Caki2 (cell line): ENCODE measurements around the gene ZNF343. TPM values are rescaled to one million over a fixed set of nuclear protein-coding genes. Genes with fewer than 3 reads are reported as not detected.
A peak's percentile ranks its signal among the peaks of the same experiment; 100 is the strongest.
"Not testable (repeated sequence)": the region's sequence is repeated elsewhere in the genome, so short reads cannot be mapped to it uniquely, and the experiment has no call there.

Source experiments
- DNase-seq: peaks from one replicate; pipeline ENCODE4 v3.0.0-alpha.2; 2015; ENCODE audit warnings: low read depth
- in situ Hi-C: cut with HindIII; loops from 2 replicates; pipeline ENCODE4 v1.10.0; 2016; ENCODE audit warnings: low sequenced_read_pairs, low pct_unique_long_range_greater_than_20kb, mixed read lengths
- total RNA-seq: library from RNA; depleted of rRNA; stranded (reverse); fragments of >200 nt; shearing (Covaris generic); gene quantifications from 2 replicates; pipeline ENCODE4 v1.2.3, GENCODE V29; 2014; ENCODE audit warnings: low replicate concordance

The ZNF343 gene
- total RNA-seq, 1 experiment from 2014 or later = 4.7 TPM

DNA sequence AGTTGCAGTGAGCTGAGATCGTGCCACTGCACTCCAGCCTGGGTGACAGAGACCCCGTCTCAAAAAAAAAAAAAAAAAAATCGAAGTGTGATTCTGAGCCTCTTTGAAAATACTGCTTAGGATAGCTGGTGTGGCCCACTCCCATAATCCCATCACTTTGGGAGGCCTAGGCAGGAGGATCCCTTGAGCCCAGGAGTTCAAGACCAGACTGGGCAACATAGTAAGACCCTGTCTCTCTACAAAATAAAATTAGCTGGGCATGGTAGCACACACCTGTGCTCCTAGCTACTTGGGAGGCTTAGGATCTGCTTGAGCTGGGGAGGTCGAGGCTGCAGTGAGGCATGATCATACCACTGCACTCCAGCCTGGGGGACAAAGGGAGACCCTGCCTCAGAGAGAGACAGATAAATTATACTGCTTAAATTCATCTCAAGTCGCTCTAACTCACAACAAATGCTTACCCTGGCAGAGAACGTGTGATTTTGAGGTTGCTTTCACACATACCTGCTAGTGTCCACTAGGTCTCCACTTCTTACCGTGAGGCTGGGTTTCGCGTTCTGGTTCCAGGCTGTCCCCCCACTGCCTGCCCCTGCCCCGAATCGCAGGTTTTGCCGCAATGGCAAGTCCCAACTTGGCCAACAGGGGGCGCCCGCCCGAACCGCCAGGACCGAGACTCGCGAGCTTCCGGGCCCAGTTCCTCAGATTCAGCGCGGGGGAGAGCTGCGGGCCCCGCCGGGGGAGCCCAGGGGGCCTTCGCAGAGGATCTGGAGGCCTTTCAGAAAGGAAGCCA is 15.4 kb upstream of the ZNF343 start:
- in situ Hi-C loops = no loop called here
- peak; percentile 71 for DNase-seq

DNA sequence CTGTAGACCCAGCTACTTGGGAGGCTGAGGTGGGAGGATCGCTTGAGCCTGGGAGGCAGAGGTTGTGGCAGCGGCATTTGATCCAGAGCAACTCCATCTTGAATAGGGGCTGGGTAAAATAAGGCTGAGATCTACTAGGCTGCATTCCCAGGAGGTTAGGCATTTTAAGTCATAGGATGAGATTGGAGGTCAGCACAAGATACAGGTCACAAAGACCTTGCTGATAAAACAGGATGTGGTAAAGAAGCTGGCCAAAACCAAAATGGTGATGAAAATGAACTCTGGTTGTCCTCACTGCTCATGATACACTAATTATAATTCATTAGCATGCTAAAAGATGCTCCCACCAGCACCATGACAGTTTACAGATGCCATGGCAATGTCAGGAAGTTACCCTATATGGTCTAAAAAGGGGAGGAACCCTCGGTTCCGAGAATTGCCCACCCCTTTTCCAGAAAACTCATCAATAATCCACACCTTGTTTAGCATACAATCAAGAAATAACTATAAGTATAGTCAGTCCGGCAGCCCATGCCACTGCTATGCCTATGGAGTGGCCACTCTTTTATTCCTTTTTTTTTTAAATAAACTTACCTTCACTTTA is 14.2 kb upstream of the ZNF343 start:
- in situ Hi-C loops, DNase-seq: not testable (repeated sequence)

DNA sequence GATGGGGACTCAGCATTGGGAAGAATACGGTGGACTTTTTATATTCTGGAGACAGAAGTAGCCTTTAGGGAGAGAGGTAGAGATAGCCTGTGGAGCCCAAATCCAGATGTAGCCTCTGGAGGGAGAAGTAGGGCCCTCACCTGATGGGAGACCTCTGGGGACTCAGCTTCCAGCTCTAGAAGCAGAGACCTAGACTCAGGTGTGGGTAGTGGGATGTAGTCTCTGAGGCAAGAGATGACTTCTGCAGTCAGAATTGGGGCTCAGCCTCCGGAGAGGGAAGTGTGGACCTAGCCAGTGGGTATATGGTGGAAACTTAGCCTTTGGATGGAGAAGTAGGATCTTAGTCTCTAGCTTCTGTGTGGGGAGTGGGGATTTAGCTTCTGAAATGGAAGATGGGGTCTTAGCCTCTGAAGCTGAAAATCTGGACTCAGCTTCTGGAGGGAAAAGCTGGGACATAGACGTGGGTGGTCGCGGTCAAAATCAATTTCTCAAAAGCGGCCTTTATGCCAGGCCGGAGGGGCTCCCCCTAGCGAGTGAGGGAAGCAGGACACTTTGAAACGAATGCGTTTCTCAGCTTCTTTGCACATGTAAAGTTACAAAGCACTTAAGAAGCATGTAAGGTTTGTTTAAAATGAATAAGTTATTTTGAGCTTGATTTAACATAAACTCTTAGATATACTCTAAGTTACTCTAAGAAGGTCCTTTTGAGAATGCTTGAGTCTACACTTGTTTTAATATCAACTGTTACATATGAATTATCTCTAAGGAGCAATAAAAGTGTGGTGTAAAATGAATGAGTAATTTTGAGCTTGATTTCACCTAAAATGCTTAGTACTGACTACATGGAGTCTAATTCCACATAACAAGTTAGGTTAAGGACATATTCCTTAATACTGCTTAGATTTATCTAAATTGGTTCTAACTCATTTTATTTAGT is 12.9 kb upstream of the ZNF343 start:
- peak; percentile 21 for DNase-seq
- in situ Hi-C loops = no loop called here

- DNase-seq = no peak
- in situ Hi-C loops = no loop called here
Observed at GRCh38 chr20:2520617-2521016, 11.9 kb upstream of the ZNF343 start.

GRCh38 chr20:2519115-2519809 is 10.5 kb upstream of the ZNF343 start:
- in situ Hi-C loops = no loop called here
- DNase-seq = no peak

- in situ Hi-C loops = no loop called here
- DNase-seq = no peak
Observed at GRCh38 chr20:2518558-2518957, 9.8 kb upstream of the ZNF343 start.

- DNase-seq = no peak
- in situ Hi-C loops = no loop called here
Observed at GRCh38 chr20:2518096-2518495, 9.4 kb upstream of the ZNF343 start.

GRCh38 chr20:2516399-2516798 is 7.7 kb upstream of the ZNF343 start:
- DNase-seq = no peak
- in situ Hi-C loops = no loop called here

DNA sequence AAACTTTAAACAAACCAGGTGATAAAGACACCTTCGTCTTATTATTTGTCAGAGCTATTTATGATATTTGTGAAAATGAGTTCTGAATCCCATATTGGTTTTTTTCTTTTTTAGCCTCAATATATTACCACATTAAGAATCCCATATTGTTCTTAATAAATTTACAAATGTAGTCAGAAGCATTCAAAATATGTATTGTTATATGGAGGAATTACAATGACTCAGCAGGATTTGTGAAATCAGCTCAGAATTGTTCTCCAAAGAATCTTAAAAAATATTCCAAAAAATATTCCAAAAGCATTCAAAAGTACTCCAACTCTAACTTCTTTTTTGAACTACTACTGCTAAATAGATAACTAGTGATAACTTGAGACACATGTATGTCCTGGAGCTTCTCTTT is 6.5 kb upstream of the ZNF343 start:
- in situ Hi-C loops = no loop called here
- DNase-seq = no peak

GRCh38 chr20:2509794-2510193 is 1.1 kb upstream of the ZNF343 start:
- no peak for DNase-seq
- in situ Hi-C loops = no loop called here

DNA sequence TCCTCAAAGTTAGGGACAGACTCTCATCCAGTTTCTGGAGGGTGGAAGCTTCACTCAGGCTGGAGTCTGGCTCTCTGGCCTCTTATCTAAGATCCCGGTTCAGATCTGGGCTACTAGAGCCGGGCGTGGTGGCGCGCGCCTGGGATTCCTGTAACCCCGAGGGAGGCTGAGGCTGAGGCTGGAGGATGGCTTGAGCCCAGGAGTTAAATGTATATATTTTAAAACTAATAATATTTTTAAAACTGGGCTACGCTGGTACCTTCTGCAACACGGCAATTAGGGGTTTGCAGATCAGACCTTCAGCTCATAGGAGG is 710 bp upstream of the ZNF343 start:
- in situ Hi-C loops = no loop called here
- no peak for DNase-seq

- no peak for DNase-seq
- in situ Hi-C loops = no loop called here
Observed at GRCh38 chr20:2507875-2508630, 662 bp downstream of the ZNF343 start.

DNA sequence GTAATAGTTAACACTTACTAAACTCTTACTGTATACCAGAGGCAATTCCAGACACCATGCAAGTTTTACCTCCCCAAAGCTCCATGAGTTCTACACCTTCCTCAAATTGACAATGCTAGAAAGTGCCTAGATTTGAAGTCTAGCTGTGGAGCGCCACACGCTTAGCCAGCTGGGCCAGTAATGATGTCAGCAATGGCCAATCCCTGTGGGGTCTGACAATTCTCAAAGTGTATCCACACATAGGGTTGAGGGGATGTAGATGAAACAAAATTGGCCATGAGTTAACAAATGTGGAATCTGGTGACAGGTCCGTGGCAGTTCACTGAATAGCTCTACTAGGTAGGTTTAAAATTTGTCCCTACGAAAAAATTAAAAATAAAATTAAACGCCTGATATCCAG is 1.3 kb downstream of the ZNF343 start:
- DNase-seq = no peak

DNA sequence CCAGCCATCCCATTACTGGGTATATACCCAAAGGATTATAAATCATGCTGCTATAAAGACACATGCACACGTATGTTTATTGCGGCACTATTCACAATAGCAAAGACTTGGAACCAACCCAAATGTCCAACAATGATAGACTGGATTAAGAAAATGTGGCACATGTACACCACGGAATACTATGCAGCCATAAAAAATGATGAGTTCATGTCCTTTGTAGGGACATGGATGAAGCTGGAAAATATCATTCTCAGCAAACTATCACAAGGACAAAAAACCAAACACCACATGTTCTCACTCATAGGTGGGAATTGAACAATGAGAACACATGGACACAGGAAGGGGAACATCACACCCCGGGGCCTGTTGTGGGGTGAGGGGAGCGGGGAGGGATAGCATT is 2.3 kb downstream of the ZNF343 start:
- DNase-seq, in situ Hi-C loops: not testable (repeated sequence)

More for the DNA sequence above, 1.3 kb downstream of the ZNF343 start:
- in situ Hi-C loops = no loop called here

DNA sequence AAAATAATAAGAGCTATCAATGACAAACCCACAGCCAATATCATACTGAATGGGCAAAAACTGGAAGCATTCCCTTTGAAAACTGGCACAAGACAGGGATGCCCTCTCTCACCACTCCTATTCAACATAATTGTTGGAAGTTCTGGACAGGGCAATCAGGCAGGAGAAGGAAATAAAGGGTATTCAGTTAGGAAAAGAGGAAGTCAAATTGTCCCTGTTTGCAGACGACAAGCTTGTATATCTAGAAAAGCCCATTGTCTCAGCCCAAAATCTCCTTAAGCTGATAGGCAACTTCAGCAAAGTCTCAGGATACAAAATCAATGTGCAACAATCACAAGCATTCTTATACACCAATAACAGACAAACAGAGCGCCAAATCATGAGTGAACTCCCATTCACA is 3.9 kb downstream of the ZNF343 start:
- DNase-seq, in situ Hi-C loops: not testable (repeated sequence)

- DNase-seq, in situ Hi-C loops: not testable (repeated sequence)
Observed at GRCh38 chr20:2502808-2503384, 5.8 kb downstream of the ZNF343 start.

GRCh38 chr20:2485661-2486060 is 23.1 kb downstream of the ZNF343 start:
- in situ Hi-C loops = no loop called here
- no peak for DNase-seq
